Duodenal mucosa (tissue), 2 donors: Measurements from ENCODE around the gene PIK3R6.

Source experiments
- H3K27ac ChIP-seq: one replicate; pipeline ENCODE4 v1.7.0; 2013; ENCODE audit warnings: low read depth, low read length
- H3K27me3 ChIP-seq, 2 donors: one replicate each; pipeline ENCODE4 v1.7.0; 2013; ENCODE audit warnings: low read length in 2 of 2, control low read depth in 1 of 2; ENCODE audit not compliant: insufficient read depth in 2 of 2, control insufficient read depth in 1 of 2
- H3K36me3 ChIP-seq, 2 donors: one replicate each; pipeline ENCODE4 v1.7.0; 2013; ENCODE audit warnings: low read length in 2 of 2, control low read depth in 1 of 2; ENCODE audit not compliant: insufficient read depth in 2 of 2, control insufficient read depth in 1 of 2
- H3K4me1 ChIP-seq, 2 donors: one replicate each; pipeline ENCODE4 v1.7.0; 2013; ENCODE audit warnings: low read length in 2 of 2, control low read depth in 1 of 2; ENCODE audit not compliant: insufficient read depth in 2 of 2, control insufficient read depth in 1 of 2
- H3K4me3 ChIP-seq, 2 donors: one replicate each; pipeline ENCODE4 v1.7.0; 2013; ENCODE audit warnings: low read length in 2 of 2, low read depth in 1 of 2
- H3K9ac ChIP-seq, 2 donors: one replicate each; pipeline ENCODE4 v1.7.0; 2013; ENCODE audit warnings: low read length in 2 of 2, low read depth in 1 of 2
- H3K9me3 ChIP-seq, 2 donors: one replicate each; pipeline ENCODE4 v1.7.0; 2013; ENCODE audit warnings: low read length in 2 of 2, control low read depth in 1 of 2; ENCODE audit not compliant: control insufficient read depth in 1 of 2

PIK3R6 gene

DNA sequence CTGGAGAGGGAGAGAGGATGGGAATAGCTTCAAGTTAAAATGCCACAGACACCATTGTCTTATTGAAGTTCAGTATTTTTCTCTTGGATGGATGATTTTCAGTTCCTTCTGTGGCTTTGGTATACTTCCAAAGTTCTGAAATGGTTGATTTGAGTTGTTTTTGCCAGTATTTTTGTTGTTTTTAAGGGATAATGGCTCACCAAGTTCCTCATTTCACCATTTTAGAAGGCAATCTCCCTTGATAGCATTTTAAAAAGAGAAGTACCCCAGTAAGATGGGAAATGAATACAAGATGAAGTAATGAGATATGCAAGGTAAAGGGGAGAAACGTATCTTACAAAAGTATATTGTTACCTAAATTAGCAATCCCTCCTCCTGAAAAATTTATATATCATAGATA is 90.6 kb downstream of the PIK3R6 start:
- no peak overlapping the region for H3K9ac ChIP-seq
- H3K36me3 ChIP-seq: no peaks in the 10 kb centered on the region
- no peaks in the 10 kb centered on the region for H3K9me3 ChIP-seq
- H3K27me3 ChIP-seq: peaks cover 3 to 5% of the 10 kb centered on the region in 2 donors
- H3K4me3 ChIP-seq: no peak overlapping the region
- no peaks in the 10 kb centered on the region for H3K4me1 ChIP-seq
- H3K27ac ChIP-seq: no peak overlapping the region

DNA sequence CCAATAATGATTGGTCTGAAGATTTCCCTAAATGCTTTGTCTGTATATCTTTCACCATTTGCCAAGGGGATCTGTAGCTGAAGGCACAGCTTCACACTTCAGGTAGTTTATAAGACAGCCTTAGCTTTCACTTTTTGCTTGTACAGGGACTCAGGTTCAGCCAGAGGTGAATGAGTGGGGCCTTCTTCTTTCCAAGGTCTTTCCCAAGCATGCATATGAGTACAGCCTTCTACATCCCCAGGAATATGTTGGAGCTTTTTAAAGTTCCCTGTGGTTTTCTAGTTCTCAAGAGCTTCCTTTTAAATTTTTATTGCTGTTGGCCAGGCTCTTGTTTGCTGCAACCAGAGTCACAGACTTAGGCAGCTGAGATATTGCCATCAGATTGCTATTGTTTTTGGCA is 91.2 kb downstream of the PIK3R6 start:
- Histone ChIP-seq H3K36me3 (no peaks in the 10 kb centered on the region), H3K9ac (no peak overlapping the region), H3K27me3 (peaks cover 3 to 5% of the 10 kb centered on the region in 2 donors), H3K4me1 (no peaks in the 10 kb centered on the region), H3K27ac (no peak overlapping the region), H3K9me3 (no peaks in the 10 kb centered on the region), H3K4me3 (no peak overlapping the region)

- Histone ChIP-seq H3K27me3 (no peaks in the 10 kb centered on the region), H3K9me3 (no peaks in the 10 kb centered on the region), H3K27ac (no peak overlapping the region)
These were observed 100.7 kb downstream of the PIK3R6 start for GRCh38 chr17:8766731-8767130.

GRCh38 chr17:8762012-8762411 is 105.5 kb downstream of the PIK3R6 start:
- Histone ChIP-seq H3K9me3 (no peaks in the 10 kb centered on the region), H3K9ac (no peak overlapping the region), H3K36me3 (no peaks in the 10 kb centered on the region), H3K27ac (no peak overlapping the region), H3K4me3 (no peak overlapping the region), H3K4me1 (no peaks in the 10 kb centered on the region), H3K27me3 (peaks cover 0 to 4% of the 10 kb centered on the region in 2 donors)

More at GRCh38 chr17:8766731-8767130, 100.7 kb downstream of the PIK3R6 start:
- Histone ChIP-seq H3K4me3 (no peak overlapping the region), H3K36me3 (no peaks in the 10 kb centered on the region), H3K4me1 (no peaks in the 10 kb centered on the region), H3K9ac (no peak overlapping the region)

DNA sequence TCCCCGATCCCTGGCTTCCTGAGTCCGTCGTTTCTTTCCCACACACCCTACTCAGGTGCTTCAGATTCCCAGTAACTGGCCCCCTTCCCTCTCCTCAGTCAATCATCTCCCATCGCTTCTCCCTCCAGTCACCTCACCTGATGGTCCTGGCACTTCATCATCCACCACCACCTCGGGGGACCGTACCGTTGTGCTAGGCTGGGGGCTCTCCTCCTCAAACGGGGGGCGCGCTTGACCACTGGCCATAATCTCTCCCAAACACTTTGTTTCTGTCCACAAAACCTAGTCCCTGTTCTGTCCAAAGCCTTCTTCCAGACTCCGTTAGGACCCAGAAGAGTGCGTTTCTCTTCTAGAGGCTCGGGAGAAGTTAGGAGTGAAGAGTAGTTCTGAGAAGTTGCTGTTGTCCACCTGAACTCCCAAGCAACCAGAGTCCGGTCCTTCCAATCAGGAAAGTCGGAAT is 109.3 kb downstream of the PIK3R6 start, which contains the start of gene SPDYE4:
SPDYE4 (minus strand) TSS at position 410 of the 460 bp plus-strand sequence; CDS start at position 246, 164 bp downstream.
- no peak within 1 kb of the TSS for H3K4me3 ChIP-seq

DNA sequence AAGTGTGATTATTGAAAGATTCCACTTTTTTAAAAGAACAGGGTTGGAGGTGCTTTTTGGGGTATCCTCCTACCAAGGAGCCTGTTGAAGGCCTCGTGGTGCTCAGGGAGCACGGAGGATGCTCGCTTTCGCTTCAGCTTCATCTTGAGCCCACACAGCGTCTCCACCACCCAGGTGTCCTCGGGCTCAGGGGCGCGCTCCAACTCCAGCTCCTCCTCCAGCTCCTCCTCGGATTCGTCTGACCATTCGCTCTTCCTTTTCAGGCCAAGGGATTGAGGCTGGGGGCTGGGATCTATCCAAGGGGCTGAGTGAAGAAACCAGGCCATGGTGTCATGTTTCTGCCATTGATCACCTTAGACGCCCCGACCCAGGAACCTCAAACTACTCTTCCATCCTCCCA is 110.3 kb downstream of the PIK3R6 start:
- Histone ChIP-seq H3K9me3 (no peaks in the 10 kb centered on the region), H3K27ac (no peak overlapping the region), H3K36me3 (no peaks in the 10 kb centered on the region), H3K4me1 (no peaks in the 10 kb centered on the region), H3K4me3 (no peak overlapping the region), H3K27me3 (peaks cover 0 to 4% of the 10 kb centered on the region in 2 donors), H3K9ac (no peak overlapping the region)

More for the DNA sequence above, 109.3 kb downstream of the PIK3R6 start, which contains the start of gene SPDYE4:
- H3K36me3 ChIP-seq: no peaks in the 10 kb centered on the region
- H3K9me3 ChIP-seq: no peaks in the 10 kb centered on the region
- no peak within 1 kb of the TSS for H3K9ac ChIP-seq
- no peak within 1 kb of the TSS for H3K27ac ChIP-seq
- H3K4me1 ChIP-seq: no peaks in the 10 kb centered on the region
- H3K27me3 ChIP-seq: peaks cover 0 to 4% of the 10 kb centered on the region in 2 donors

GRCh38 chr17:8755590-8756255 is 111.8 kb downstream of the PIK3R6 start:
- Histone ChIP-seq H3K9me3 (no peaks in the 10 kb centered on the region), H3K27ac (no peak overlapping the region), H3K4me3 (no peak overlapping the region), H3K27me3 (peaks cover 0 to 4% of the 10 kb centered on the region in 2 donors), H3K36me3 (no peaks in the 10 kb centered on the region), H3K4me1 (no peaks in the 10 kb centered on the region), H3K9ac (no peak overlapping the region)

DNA sequence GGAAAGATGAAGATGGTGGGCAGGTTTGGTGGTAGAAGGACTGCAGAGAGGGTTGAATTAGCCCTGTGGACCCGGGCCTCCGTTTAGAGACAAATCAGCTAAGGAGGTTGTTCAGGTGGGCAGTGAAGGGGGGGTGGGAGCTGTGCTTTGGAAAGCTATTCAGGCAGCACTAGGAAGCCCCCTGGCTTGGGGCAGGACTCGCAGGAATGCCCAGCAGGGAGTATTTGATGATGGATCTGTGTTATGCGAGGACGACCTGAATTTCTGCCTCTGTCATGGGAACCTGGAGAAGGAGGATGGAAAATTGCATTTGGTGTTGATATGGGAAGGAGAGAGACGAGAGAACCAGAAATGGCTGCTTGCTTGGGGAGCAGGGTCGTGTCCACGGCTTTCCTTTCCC is 112.6 kb downstream of the PIK3R6 start:
- Histone ChIP-seq H3K27ac (no peak overlapping the region), H3K9ac (no peak overlapping the region), H3K9me3 (no peaks in the 10 kb centered on the region), H3K4me1 (no peaks in the 10 kb centered on the region), H3K4me3 (no peak overlapping the region), H3K27me3 (peaks cover 0 to 4% of the 10 kb centered on the region in 2 donors), H3K36me3 (no peaks in the 10 kb centered on the region)

DNA sequence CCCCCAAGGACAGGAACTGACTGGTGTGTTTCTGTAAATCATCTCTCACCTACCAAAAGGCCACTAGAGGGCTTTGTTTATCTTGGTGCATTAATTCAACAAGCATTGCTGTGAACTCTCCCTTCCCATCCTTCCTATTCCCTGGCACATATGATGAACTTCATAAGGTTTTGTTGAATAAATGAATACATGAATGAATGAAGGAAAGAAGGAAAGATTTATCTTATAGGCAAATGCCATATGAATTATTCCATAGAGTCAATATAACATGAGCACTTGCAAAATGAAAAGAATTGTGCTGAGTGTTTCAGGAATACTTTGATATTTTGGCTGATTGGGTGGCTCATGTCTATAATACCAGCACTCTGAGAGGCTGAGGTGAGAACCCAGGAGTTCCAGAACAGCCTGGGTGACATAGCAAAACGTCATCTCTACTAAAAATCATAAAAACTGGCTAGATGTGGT is 113.5 kb downstream of the PIK3R6 start:
- H3K36me3 ChIP-seq: no peaks in the 10 kb centered on the region
- H3K9me3 ChIP-seq: no peaks in the 10 kb centered on the region
- no peaks in the 10 kb centered on the region for H3K4me1 ChIP-seq
- H3K27ac ChIP-seq: no peak overlapping the region
- no peak overlapping the region for H3K4me3 ChIP-seq
- no peak overlapping the region for H3K9ac ChIP-seq
- H3K27me3 ChIP-seq: peaks cover 0 to 4% of the 10 kb centered on the region in 2 donors

- H3K36me3 ChIP-seq: no peaks in the 10 kb centered on the region
- H3K4me3 ChIP-seq: no peak overlapping the region
- H3K4me1 ChIP-seq: no peaks in the 10 kb centered on the region
- peaks cover 0 to under 1% of the 10 kb centered on the region in 2 donors for H3K27me3 ChIP-seq
- no peak overlapping the region for H3K27ac ChIP-seq
- H3K9ac ChIP-seq: no peak overlapping the region
- H3K9me3 ChIP-seq: no peaks in the 10 kb centered on the region
These were observed 114.1 kb downstream of the PIK3R6 start for GRCh38 chr17:8753136-8753975.
